Measurements from ENCODE around the gene CCNY. TPM values are rescaled to one million over a fixed set of nuclear protein-coding genes. Genes with fewer than 3 reads are reported as not detected.
A peak's percentile ranks its signal among the peaks of the same experiment; 100 is the strongest.

The CCNY gene
- total RNA-seq, 4 donors from 2014 or later: 37.5 to 56.3 (median 43.9) TPM

DNA sequence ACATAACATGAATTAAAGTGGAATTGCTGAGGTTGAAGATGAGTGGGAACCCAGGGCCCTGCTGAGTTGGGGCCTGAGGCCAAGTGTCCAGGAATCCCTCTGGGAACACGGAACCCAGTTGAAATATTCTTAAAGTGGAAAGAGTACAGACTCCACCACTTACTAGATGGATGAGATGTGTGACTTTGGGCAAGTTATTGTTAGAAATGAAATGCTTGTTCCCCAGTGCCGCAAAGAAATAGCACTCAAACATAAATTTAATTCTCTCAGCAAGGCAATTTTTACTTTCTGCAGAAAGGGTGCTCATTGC, 54.5 kb downstream of the CCNY start:
- intact Hi-C loops (cut with DNase I): no loop called here
- no peak for DNase-seq
- H3K4me1 ChIP-seq: peaks cover 48 to 74% of the 10 kb centered on the region in 2 donors
- no peaks in the 10 kb centered on the region for H3K9me3 ChIP-seq
- no peaks in the 10 kb centered on the region for H3K27me3 ChIP-seq
- no peaks in the 10 kb centered on the region for H3K36me3 ChIP-seq
- no peak overlapping the region for H3K4me3 ChIP-seq (replicated peaks in 1 of 3)
- H3K27ac ChIP-seq: no peak overlapping the region
- WGBS, 2 donors: 95% methylated on average over 2 of the region's 2 CpGs
- TF ChIP-seq POLR2A (IDR thresholded peaks at IDR 0.05): no peak
- TF ChIP-seq, protein P1, sequence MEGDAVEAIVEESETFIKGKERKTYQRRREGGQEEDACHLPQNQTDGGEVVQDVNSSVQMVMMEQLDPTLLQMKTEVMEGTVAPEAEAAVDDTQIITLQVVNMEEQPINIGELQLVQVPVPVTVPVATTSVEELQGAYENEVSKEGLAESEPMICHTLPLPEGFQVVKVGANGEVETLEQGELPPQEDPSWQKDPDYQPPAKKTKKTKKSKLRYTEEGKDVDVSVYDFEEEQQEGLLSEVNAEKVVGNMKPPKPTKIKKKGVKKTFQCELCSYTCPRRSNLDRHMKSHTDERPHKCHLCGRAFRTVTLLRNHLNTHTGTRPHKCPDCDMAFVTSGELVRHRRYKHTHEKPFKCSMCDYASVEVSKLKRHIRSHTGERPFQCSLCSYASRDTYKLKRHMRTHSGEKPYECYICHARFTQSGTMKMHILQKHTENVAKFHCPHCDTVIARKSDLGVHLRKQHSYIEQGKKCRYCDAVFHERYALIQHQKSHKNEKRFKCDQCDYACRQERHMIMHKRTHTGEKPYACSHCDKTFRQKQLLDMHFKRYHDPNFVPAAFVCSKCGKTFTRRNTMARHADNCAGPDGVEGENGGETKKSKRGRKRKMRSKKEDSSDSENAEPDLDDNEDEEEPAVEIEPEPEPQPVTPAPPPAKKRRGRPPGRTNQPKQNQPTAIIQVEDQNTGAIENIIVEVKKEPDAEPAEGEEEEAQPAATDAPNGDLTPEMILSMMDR (IDR thresholded peaks at IDR 0.05): no peak

DNA sequence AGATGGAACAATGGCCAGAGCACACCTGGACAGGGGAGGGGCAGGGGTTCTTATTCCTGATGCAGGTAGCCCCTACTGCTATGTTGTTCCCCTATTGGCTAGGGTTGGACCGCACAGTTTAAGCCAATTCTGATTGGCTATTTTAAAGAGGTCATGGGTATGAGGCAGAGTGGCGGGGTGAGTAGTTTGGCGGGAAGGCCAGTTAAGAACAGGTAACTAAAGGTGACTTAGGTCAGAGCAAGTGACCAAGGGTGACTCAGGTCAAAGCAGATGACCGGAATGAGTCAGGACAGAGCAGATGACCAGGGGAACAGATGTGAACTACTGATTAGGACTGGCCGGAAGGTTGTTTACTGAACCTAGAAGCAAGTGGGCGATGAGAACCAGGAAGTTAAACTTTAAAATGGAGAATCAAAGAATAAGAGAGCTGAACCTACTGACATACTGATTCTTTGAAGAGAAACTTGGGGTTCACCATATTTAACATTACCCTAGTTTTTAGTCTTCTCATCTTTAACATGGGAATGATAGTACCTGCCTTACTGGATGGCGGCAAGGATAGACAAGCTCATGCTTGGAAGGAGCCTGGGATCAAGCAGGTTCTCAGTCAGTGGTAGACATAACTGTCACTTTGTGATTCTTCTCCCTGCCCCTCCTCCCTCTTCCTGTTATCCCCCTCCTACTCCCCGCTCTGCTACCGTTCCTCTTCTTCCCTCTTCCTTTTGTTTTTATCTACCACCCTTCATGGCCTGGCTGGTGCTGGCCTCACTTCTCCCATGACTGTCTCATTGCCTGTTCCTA, 55.0 kb downstream of the CCNY start:
- 90 to 93% methylated on average over 9 of the region's 9 CpGs for WGBS, 2 donors
- H3K9me3 ChIP-seq: no peaks in the 10 kb centered on the region
- DNase-seq: no peak
- TF ChIP-seq, protein P1 (IDR thresholded peaks at IDR 0.05): no peak
- no peak for TF ChIP-seq POLR2A (IDR thresholded peaks at IDR 0.05)
- H3K4me3 ChIP-seq (replicated peaks in 1 of 3): no peak overlapping the region
- peaks cover 50 to 77% of the 10 kb centered on the region in 2 donors for H3K4me1 ChIP-seq
- H3K27ac ChIP-seq: no peak overlapping the region
- H3K36me3 ChIP-seq: no peaks in the 10 kb centered on the region
- intact Hi-C loops (cut with DNase I): no loop called here
- no peaks in the 10 kb centered on the region for H3K27me3 ChIP-seq

DNA sequence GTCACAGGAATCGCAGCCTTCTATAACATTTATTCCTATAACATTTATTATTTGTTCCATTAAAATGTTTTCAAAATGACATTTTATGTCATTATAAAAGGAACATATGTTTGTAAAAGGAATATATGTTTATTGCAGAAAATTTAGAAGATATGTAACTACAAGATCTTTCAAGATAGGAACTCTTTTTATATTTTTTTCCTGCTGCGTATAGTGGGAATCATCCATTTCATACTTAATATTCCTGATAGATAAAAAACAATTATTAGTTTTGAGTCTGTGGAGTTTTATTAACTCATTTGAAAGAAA, 55.6 kb downstream of the CCNY start:
- no peaks in the 10 kb centered on the region for H3K27me3 ChIP-seq
- TF ChIP-seq POLR2A (IDR thresholded peaks at IDR 0.05): no peak
- TF ChIP-seq, protein P1 (IDR thresholded peaks at IDR 0.05): no peak
- no peak for DNase-seq
- H3K27ac ChIP-seq: no peak overlapping the region
- WGBS, 2 donors: 98 to 100% methylated on average over 2 of the region's 2 CpGs
- peaks cover 50 to 77% of the 10 kb centered on the region in 2 donors for H3K4me1 ChIP-seq
- intact Hi-C loops (cut with DNase I): no loop called here
- no peaks in the 10 kb centered on the region for H3K36me3 ChIP-seq
- H3K9me3 ChIP-seq: no peaks in the 10 kb centered on the region
- H3K4me3 ChIP-seq (replicated peaks in 1 of 3): no peak overlapping the region

DNA sequence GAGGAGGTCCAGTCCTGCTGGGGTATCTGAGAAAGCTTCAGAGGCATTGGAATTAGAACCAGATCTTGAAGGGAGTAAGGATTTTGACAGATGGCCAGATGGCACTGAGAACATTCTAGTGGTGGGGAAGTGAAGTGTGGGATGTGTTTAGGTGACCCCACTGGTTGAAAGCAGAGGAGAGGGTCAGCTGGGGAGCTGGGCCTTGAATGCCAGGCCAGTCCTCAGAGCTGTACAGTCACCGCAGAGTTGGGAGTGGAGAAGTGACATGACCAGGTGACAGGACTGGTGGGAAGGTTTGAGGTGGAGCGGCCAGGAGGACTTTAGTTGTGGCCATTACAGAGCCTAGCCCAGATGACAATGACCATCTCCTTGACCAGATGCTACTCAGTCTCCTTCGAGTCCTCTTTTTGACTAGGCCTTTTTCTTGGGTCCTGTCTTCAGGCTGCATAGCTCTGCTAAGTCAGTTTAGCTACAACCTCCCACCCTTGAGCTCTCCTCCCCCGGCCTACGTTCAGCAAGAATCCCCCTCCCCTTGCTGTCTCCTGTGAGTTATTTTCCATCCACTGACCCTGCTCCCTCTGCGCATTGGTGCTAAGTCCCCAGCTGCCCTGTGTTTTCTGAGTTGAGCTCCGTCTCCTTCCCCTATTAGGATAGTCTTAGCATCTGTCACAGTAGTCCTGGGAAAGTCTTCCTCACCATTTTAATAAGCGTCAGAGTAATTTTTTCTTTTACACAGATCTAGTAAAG, 56.3 kb downstream of the CCNY start:
- DNase-seq: no peak
- Histone ChIP-seq H3K9me3 (no peaks in the 10 kb centered on the region), H3K36me3 (no peaks in the 10 kb centered on the region), H3K4me3 (replicated peaks in 1 of 3) (no peak overlapping the region), H3K4me1 (peaks cover 49 to 77% of the 10 kb centered on the region in 2 donors), H3K27me3 (no peaks in the 10 kb centered on the region), H3K27ac (no peak overlapping the region)
- intact Hi-C loops (cut with DNase I): no loop called here
- TF ChIP-seq, protein P1 (IDR thresholded peaks at IDR 0.05): no peak
- TF ChIP-seq POLR2A (IDR thresholded peaks at IDR 0.05): no peak
- WGBS, 2 donors: 90 to 95% methylated on average over 8 of the region's 8 CpGs

DNA sequence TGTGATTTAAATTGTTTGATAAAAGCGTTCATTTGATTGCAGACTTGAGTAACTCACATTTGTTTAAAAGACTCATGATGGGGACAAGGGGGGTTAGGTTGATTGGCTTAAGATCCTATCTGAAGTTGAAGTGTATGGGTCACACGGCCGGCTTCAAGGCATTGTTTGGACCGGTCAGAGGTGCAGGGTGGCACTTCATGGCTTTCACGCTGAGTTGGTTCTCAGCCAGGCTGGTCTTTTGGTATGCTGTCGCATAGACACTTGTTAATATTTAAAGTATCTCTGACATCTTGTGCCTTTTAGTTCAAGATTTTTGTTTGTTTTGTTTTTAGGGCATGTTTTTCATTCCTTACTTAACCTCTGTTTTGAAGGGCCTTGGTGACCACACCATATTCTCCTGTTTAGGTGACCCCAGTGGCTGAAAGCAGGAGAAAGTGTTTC, 58.1 kb downstream of the CCNY start:
- Histone ChIP-seq H3K27me3 (no peaks in the 10 kb centered on the region), H3K4me1 (peaks cover 44 to 77% of the 10 kb centered on the region in 2 donors), H3K4me3 (replicated peaks in 1 of 3) (no peak overlapping the region), H3K36me3 (no peaks in the 10 kb centered on the region), H3K9me3 (no peaks in the 10 kb centered on the region), H3K27ac (peak overlapping the region; percentile 30 to 70 (median 53))
- no peak for TF ChIP-seq POLR2A (IDR thresholded peaks at IDR 0.05)
- TF ChIP-seq, protein P1 (IDR thresholded peaks at IDR 0.05): no peak
- DNase-seq: peak; percentile 84 to 87
- WGBS, 2 donors: 29% methylated on average over 6 of the region's 6 CpGs
- intact Hi-C loops (cut with DNase I): no loop called here
